ENCODE data around the gene ARMH2. TPM values are rescaled to one million over a fixed set of nuclear protein-coding genes. Genes with fewer than 3 reads are reported as not detected.

ARMH2 gene
- total RNA-seq, 1 experiment from 2014 or later = not detected

DNA sequence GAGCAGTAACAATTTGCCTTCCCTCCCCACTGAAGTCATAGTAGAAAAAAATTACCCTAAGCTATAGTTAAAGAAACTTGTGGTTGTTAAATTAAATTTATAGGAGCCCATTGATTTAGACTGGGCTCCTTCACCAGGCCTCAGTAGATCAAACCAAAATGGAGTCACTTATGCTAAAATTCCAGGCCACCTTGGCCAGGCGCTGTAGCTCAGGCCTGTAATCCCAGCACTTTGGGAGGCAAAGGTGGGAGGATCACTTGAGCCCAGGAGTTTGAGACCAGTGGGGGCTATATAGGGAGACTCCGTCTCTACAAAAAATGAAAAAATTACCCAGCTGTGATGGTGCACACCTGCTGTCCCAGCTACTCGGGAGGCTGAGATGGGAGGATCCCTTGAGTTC, 39.0 kb downstream of the ARMH2 start:
- H3K9ac ChIP-seq (ENCODE audit: low read length) = no peak overlapping the region
- H3K4me2 ChIP-seq (ENCODE audit: low read length) = no peak overlapping the region
- RAD21 ChIA-PET (ENCODE audit: low non-redundant PET in 1 of 2, low total read pairs in 2 of 2, uncharacterized antibody in 2 of 2, unreplicated experiment in 2 of 2) = no interaction called here
- ATAC-seq = no peak
- peaks cover 0 to under 1% of the 10 kb centered on the region in 2 experiments; a peak in 1 of 4 replicates for H3K9me3 ChIP-seq (ENCODE audit: control insufficient read depth in 1 of 2, insufficient read depth in 1 of 2, low read depth in 1 of 2, low read length in 2 of 2)
- no peaks in the 10 kb centered on the region for H3K27me3 ChIP-seq (ENCODE audit: insufficient read depth, low read length)
- no peak overlapping the region for H3K4me3 ChIP-seq (replicated peaks in 1 of 2; ENCODE audit: low read depth in 1 of 2, low read length in 2 of 2)
- intact Hi-C loops (cut with micrococcal nuclease) = loop anchor here (5.0 kb wide), 1 partner anchor 57 kb away; no protein-coding TSS in a partner anchor
- no peak overlapping the region for H2AFZ ChIP-seq (ENCODE audit: low read depth, low read length, poor library complexity, severe bottlenecking)
- H3K4me1 ChIP-seq (ENCODE audit: control insufficient read depth in 1 of 2, insufficient read depth in 2 of 2, low read length in 2 of 2) = peaks cover 0 to 7% of the 10 kb centered on the region in 2 experiments; a peak in 1 of 4 replicates
- H3K9me2 ChIP-seq (ENCODE audit: insufficient read depth) = no peaks in the 10 kb centered on the region
- no peaks in the 10 kb centered on the region for H3K79me2 ChIP-seq (ENCODE audit: insufficient read depth, low read length)
- no peak overlapping the region for H3K27ac ChIP-seq (ENCODE audit: low read depth, low read length)
- CTCF ChIA-PET = interaction anchor here (0.9 kb wide), 1 partner anchor 16 kb away, joined by 3 read pairs; no protein-coding TSS in a partner anchor
- H4K20me1 ChIP-seq (ENCODE audit: insufficient read depth) = no peaks in the 10 kb centered on the region
- BruUV-seq (replicated peaks) = no TSS peak
- no peak for TF ChIP-seq CBX3 (IDR thresholded peaks at IDR 0.05; ENCODE audit: low read depth)
- TF ChIP-seq, protein P1, sequence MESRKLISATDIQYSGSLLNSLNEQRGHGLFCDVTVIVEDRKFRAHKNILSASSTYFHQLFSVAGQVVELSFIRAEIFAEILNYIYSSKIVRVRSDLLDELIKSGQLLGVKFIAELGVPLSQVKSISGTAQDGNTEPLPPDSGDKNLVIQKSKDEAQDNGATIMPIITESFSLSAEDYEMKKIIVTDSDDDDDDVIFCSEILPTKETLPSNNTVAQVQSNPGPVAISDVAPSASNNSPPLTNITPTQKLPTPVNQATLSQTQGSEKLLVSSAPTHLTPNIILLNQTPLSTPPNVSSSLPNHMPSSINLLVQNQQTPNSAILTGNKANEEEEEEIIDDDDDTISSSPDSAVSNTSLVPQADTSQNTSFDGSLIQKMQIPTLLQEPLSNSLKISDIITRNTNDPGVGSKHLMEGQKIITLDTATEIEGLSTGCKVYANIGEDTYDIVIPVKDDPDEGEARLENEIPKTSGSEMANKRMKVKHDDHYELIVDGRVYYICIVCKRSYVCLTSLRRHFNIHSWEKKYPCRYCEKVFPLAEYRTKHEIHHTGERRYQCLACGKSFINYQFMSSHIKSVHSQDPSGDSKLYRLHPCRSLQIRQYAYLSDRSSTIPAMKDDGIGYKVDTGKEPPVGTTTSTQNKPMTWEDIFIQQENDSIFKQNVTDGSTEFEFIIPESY (IDR thresholded peaks at IDR 0.05; ENCODE audit: extremely low read depth, insufficient replicate concordance, low read length) = no peak
- no peak for TF ChIP-seq ELF1 (IDR thresholded peaks at IDR 0.05; ENCODE audit: borderline replicate concordance, low read depth)
- TF ChIP-seq YY1 (IDR thresholded peaks at IDR 0.05; ENCODE audit: extremely low read depth, insufficient replicate concordance, low read depth, low read length) = no peak
- TF ChIP-seq EZH2 (IDR thresholded peaks at IDR 0.05) = no peak
- no peak for TF ChIP-seq JUND (IDR thresholded peaks at IDR 0.05)
- no peak for TF ChIP-seq RAD21 (IDR thresholded peaks at IDR 0.05; ENCODE audit: low read depth)
- TF ChIP-seq, protein P2, sequence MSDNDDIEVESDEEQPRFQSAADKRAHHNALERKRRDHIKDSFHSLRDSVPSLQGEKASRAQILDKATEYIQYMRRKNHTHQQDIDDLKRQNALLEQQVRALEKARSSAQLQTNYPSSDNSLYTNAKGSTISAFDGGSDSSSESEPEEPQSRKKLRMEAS (IDR thresholded peaks at IDR 0.05) = no peak
- TF ChIP-seq FOSL1 (IDR thresholded peaks at IDR 0.05; ENCODE audit: low read depth) = no peak
- no peak for TF ChIP-seq ZFX (IDR thresholded peaks at IDR 0.05)
- TF ChIP-seq POLR2A (IDR thresholded peaks at IDR 0.05; ENCODE audit: borderline replicate concordance, extremely low read depth, insufficient read depth, insufficient read length) = no peak
- TF ChIP-seq CEBPB (IDR thresholded peaks at IDR 0.05; ENCODE audit: low read depth) = no peak
- no peak for TF ChIP-seq TCF7L2 (IDR thresholded peaks at IDR 0.05; ENCODE audit: borderline replicate concordance, extremely low read depth, insufficient read depth, insufficient read length)
- TF ChIP-seq, protein P3, sequence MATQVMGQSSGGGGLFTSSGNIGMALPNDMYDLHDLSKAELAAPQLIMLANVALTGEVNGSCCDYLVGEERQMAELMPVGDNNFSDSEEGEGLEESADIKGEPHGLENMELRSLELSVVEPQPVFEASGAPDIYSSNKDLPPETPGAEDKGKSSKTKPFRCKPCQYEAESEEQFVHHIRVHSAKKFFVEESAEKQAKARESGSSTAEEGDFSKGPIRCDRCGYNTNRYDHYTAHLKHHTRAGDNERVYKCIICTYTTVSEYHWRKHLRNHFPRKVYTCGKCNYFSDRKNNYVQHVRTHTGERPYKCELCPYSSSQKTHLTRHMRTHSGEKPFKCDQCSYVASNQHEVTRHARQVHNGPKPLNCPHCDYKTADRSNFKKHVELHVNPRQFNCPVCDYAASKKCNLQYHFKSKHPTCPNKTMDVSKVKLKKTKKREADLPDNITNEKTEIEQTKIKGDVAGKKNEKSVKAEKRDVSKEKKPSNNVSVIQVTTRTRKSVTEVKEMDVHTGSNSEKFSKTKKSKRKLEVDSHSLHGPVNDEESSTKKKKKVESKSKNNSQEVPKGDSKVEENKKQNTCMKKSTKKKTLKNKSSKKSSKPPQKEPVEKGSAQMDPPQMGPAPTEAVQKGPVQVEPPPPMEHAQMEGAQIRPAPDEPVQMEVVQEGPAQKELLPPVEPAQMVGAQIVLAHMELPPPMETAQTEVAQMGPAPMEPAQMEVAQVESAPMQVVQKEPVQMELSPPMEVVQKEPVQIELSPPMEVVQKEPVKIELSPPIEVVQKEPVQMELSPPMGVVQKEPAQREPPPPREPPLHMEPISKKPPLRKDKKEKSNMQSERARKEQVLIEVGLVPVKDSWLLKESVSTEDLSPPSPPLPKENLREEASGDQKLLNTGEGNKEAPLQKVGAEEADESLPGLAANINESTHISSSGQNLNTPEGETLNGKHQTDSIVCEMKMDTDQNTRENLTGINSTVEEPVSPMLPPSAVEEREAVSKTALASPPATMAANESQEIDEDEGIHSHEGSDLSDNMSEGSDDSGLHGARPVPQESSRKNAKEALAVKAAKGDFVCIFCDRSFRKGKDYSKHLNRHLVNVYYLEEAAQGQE (IDR thresholded peaks at IDR 0.05; ENCODE audit: low read depth) = no peak
- TF ChIP-seq, protein P4, sequence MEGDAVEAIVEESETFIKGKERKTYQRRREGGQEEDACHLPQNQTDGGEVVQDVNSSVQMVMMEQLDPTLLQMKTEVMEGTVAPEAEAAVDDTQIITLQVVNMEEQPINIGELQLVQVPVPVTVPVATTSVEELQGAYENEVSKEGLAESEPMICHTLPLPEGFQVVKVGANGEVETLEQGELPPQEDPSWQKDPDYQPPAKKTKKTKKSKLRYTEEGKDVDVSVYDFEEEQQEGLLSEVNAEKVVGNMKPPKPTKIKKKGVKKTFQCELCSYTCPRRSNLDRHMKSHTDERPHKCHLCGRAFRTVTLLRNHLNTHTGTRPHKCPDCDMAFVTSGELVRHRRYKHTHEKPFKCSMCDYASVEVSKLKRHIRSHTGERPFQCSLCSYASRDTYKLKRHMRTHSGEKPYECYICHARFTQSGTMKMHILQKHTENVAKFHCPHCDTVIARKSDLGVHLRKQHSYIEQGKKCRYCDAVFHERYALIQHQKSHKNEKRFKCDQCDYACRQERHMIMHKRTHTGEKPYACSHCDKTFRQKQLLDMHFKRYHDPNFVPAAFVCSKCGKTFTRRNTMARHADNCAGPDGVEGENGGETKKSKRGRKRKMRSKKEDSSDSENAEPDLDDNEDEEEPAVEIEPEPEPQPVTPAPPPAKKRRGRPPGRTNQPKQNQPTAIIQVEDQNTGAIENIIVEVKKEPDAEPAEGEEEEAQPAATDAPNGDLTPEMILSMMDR (IDR thresholded peaks at IDR 0.05 in 2 of 3, conservative IDR thresholded peaks at IDR 0.05 in 1 of 3; ENCODE audit: borderline replicate concordance in 1 of 3, insufficient read depth in 1 of 3, low read depth in 2 of 3, low read length in 2 of 3) = no peak
- TF ChIP-seq EGR1 (IDR thresholded peaks at IDR 0.05; ENCODE audit: low read depth) = no peak
- no peak for TF ChIP-seq SRF (IDR thresholded peaks at IDR 0.05; ENCODE audit: low read depth)
- TF ChIP-seq, protein P5, sequence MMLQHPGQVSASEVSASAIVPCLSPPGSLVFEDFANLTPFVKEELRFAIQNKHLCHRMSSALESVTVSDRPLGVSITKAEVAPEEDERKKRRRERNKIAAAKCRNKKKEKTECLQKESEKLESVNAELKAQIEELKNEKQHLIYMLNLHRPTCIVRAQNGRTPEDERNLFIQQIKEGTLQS (IDR thresholded peaks at IDR 0.05) = no peak
- H3K36me3 ChIP-seq (ENCODE audit: control insufficient read depth in 1 of 2, insufficient read depth in 2 of 2, low read length in 2 of 2) = no peaks in the 10 kb centered on the region
- POLR2A ChIA-PET = no interaction called here
- DNase-seq (ENCODE audit: low read depth, low spot score) = no peak

Data from HCT116 (cell line).